Pancreas (tissue), 10 donors: ENCODE data around the gene PRIMPOL. TPM values are rescaled to one million over a fixed set of nuclear protein-coding genes. Genes with fewer than 3 reads are reported as not detected.
"Not testable (repeated sequence)": the region's sequence is repeated elsewhere in the genome, so short reads cannot be mapped to it uniquely, and the experiment has no call there.

Experiments
- ATAC-seq, 4 donors: fragments of 200-7000 bp; cut with Tn5 transposase; one replicate each; pipeline versions ENCODE4 v1.8.0 to v1.9.1; 2020; ENCODE audit warnings: mild to moderate bottlenecking in 4 of 4, moderate library complexity in 4 of 4
- DNase-seq, 6 donors: peaks; one replicate each; pipeline ENCODE4 v3.0.0-alpha.2; 2020
- FAIRE-seq: peaks from 2 replicates; lab custom pipeline; 2012; peaks lifted over from hg19 to GRCh38; lab: Jason Lieb, UNC
- H3K27ac ChIP-seq, 4 donors: fragments of 200-600 bp; sonication (generic); 1 replicate in 3 of 4; 2 replicates in 1 of 4; pipeline versions ENCODE4 v1.5.0 to v1.8.0; 2020
- H3K27me3 ChIP-seq, 4 donors: fragments of 200-600 bp; one replicate each; pipeline ENCODE4 v1.8.0; 2021
- H3K36me3 ChIP-seq, 3 donors: fragments of 200-600 bp; sonication (generic) in 1 of 3; one replicate each; pipeline versions ENCODE4 v1.5.0 to v1.8.0; 2020 to 2021
- H3K4me1 ChIP-seq, 3 donors: fragments of 200-600 bp; one replicate each; pipeline ENCODE4 v1.8.0; 2021
- H3K4me3 ChIP-seq, 4 donors: fragments of 200-600 bp; sonication (generic) in 2 of 4; one replicate each; pipeline versions ENCODE4 v1.5.0 to v1.8.0; 2020 to 2021
- H3K9me3 ChIP-seq, 4 donors: fragments of 200-600 bp; one replicate each; pipeline ENCODE4 v1.8.0; 2021
- WGBS, 2 donors: extraction: QIAGEN DNeasy Blood & Tissue Kit; methylation state at CpG; one replicate each; pipeline ENCODE4 v1.1.7; 2013; 5-methylcytosine and 5-hydroxymethylcytosine counted together
- intact Hi-C, 3 donors: fragments of 100-400 bp; cut with DNase I; formaldehyde crosslinking; loops; one replicate each; pipeline versions ENCODE4 v1.11.1 to v1.14.2; 2022
- polyA plus RNA-seq, 2 donors: library from polyadenylated mRNA; stranded (reverse); fragments of 200-250 nt; gene quantifications; one replicate each; pipeline ENCODE4 v1.2.3, GENCODE V29; 2013
- total RNA-seq, 6 donors: library from RNA; stranded (reverse); fragmentation: NEBNext Ultra II Directional in 4 of 6; extraction: Animal tissue kit (Norgen Biotek cat#: 25700) in 4 of 6; gene quantifications; one replicate each; pipeline versions ENCODE4 v1.2.1 to v1.2.4, GENCODE V29; 2021 to 2023
- TF ChIP-seq, protein P1 (sequence below), 4 donors: fragments of 200-600 bp; sonication (generic) in 3 of 4; IDR thresholded peaks; one replicate each; pipeline versions ENCODE4 v1.5.0 to v1.8.0; 2021; ENCODE audit warnings: antibody characterized with exemption in 4 of 4
- donor health status: healthy with polysubstance abuse.
- donor health status: DM: no; HTN: no; CAD: no; lungs with moderate emphysema.
- donor health status: DM: no; HTN: no; CAD: no.
- donor health status: control.
- donor health status: control.
- donor health status: Bipolar disorder and iron deficiency.
- donor health status: DM: yes; HTN: yes; CAD: no.
- donor health status: DM: no; HTN: no; CAD: no.
- donor health status: DM: no; HTN: no; CAD: no.
- donor health status: DM: yes; HTN: yes; CAD: no.

PRIMPOL gene
- total and polyA plus RNA-seq, 8 donors: 3.3 to 22.8 (median 6.3) TPM

DNA sequence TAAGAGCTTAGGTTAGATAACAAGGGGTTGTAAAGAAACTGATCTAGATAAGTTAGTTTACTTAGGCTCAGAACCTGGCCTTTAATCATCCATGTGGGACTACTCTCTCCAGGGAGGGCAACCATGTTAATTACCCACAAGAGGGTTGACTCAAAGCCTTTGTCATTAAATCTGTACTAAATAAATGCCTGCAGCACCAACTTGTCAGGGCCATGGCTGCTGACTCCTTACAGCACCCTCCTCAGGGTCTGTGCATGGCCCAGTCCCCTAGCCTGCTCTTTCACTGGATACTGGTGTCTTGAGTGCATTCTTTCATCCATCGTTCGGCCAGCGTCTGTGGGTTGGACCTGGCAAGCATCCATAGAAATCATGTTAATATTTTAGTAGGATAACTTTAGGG is 35.0 kb upstream of the PRIMPOL start:
- WGBS, 2 donors: 88 to 95% methylated on average over 3 of the region's 3 CpGs
- no peak overlapping the region for H3K27ac ChIP-seq
- intact Hi-C loops: no loop called here
- H3K4me3 ChIP-seq: no peak overlapping the region
- no peaks in the 10 kb centered on the region for H3K9me3 ChIP-seq
- H3K36me3 ChIP-seq: no peaks in the 10 kb centered on the region
- H3K4me1 ChIP-seq: no peaks in the 10 kb centered on the region
- ATAC-seq (no peak), DNase-seq (no peak), FAIRE-seq (no peak)
- TF ChIP-seq, protein P1, sequence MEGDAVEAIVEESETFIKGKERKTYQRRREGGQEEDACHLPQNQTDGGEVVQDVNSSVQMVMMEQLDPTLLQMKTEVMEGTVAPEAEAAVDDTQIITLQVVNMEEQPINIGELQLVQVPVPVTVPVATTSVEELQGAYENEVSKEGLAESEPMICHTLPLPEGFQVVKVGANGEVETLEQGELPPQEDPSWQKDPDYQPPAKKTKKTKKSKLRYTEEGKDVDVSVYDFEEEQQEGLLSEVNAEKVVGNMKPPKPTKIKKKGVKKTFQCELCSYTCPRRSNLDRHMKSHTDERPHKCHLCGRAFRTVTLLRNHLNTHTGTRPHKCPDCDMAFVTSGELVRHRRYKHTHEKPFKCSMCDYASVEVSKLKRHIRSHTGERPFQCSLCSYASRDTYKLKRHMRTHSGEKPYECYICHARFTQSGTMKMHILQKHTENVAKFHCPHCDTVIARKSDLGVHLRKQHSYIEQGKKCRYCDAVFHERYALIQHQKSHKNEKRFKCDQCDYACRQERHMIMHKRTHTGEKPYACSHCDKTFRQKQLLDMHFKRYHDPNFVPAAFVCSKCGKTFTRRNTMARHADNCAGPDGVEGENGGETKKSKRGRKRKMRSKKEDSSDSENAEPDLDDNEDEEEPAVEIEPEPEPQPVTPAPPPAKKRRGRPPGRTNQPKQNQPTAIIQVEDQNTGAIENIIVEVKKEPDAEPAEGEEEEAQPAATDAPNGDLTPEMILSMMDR (IDR thresholded peaks at IDR 0.05): no peak
- H3K27me3 ChIP-seq: no peaks in the 10 kb centered on the region

DNA sequence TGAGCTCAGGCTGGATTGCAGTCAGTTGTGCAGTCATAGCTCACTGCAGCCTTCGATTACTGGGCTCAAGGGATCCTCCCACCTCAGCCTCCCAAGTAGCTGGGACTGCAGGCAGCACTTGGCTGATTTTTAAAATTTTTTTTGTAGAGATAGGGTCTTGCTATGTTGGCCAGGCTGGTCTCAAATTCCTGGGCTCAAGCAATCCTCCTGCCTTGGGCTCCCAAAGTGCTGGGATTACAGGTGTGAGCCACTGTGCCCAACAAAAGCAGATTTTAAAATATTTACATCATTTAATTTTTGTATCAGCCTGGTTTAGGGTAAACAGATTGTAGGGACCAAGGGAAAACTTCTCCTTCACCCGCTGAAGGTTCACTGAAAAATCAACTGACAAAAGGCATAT is 33.4 kb upstream of the PRIMPOL start:
- H3K4me3 ChIP-seq, DNase-seq, H3K4me1 ChIP-seq, FAIRE-seq, H3K36me3 ChIP-seq, H3K9me3 ChIP-seq, ATAC-seq, H3K27me3 ChIP-seq, intact Hi-C loops, H3K27ac ChIP-seq: not testable (repeated sequence)
- 73 to 76% methylated on average over 2 of the region's 2 CpGs for WGBS, 2 donors

- no peak overlapping the region for H3K27ac ChIP-seq
- no peak overlapping the region for H3K4me3 ChIP-seq
- WGBS, 2 donors: 77 to 82% methylated on average over 12 of the region's 12 CpGs
- no peak for DNase-seq
- no peaks in the 10 kb centered on the region for H3K9me3 ChIP-seq
- intact Hi-C loops: no loop called here
- H3K27me3 ChIP-seq: no peaks in the 10 kb centered on the region
- no peaks in the 10 kb centered on the region for H3K36me3 ChIP-seq
- ATAC-seq: no peak
- FAIRE-seq: no peak
- no peaks in the 10 kb centered on the region for H3K4me1 ChIP-seq
- TF ChIP-seq, protein P1 (IDR thresholded peaks at IDR 0.05): no peak
Measured at GRCh38 chr4:184616633-184617551, 32.6 kb upstream of the PRIMPOL start.

DNA sequence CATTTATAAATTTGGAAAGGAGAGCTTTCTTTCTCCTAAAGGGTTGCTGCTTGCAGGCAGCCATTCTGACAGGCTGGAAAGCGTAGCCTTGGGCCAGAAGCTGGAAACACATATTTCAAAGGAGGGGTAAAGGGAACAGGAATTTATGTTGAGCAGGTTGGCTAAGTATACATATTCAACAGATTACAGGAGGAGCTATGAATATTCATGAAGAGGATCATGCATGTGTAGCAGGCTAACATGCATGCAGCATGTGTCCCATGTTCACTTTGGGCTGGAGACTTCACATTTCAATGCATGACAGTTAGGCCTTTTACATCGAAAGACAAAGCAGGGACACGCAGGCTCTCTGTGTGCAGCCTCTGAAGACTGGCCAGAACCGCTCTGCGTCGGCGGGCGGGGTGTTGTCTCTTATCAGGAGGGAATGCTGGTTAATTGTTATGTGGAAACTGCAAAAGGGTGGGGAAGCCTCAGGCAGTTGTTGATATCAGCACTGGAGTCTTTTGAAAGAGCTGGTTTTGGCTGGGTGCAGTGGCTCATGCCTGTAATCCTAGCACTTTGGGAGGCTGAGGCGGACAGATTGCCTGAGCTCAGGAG is 31.8 kb upstream of the PRIMPOL start:
- no peak overlapping the region for H3K27ac ChIP-seq
- FAIRE-seq (no peak), DNase-seq (no peak), ATAC-seq (no peak)
- TF ChIP-seq, protein P1 (IDR thresholded peaks at IDR 0.05): no peak
- intact Hi-C loops: no loop called here
- H3K27me3 ChIP-seq: no peaks in the 10 kb centered on the region
- no peaks in the 10 kb centered on the region for H3K9me3 ChIP-seq
- no peaks in the 10 kb centered on the region for H3K36me3 ChIP-seq
- WGBS, 2 donors: 77% methylated on average over 9 of the region's 9 CpGs
- no peaks in the 10 kb centered on the region for H3K4me1 ChIP-seq
- H3K4me3 ChIP-seq: no peak overlapping the region

DNA sequence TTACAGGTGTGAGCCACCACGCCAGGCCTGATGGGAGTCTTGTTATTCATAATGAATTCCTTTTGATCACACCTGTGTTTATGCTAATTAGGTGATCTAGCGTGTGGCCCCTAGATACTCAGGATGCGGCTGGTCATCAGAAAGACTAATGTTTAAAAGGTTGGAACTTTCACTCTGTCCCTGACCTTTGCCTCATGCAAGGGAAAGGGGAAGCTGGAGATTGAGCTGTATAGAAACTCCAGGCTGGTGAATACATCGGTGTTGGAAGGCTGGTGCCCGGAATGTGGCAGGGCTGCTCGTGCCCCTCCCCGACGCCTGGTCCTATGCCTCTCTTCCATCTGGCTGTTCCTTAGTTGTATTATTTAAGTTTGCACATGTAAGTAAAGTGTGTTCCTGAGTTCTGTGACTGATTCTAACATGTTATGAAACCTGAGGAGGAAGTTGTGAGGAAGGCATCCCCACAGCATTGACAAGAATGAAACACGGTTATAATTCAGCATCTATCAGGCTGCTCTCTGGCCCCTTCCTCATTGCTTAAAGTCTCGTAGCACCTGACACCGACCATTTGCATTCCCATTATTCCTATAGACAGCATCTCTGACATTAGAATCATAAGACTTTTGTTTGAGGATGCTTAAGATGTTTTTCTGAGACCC is 29.2 kb upstream of the PRIMPOL start:
- FAIRE-seq (no peak), ATAC-seq (no peak), DNase-seq (no peak)
- 89 to 90% methylated on average over 11 of the region's 11 CpGs for WGBS, 2 donors
- no peaks in the 10 kb centered on the region for H3K27me3 ChIP-seq
- no peaks in the 10 kb centered on the region for H3K36me3 ChIP-seq
- intact Hi-C loops: no loop called here
- TF ChIP-seq, protein P1 (IDR thresholded peaks at IDR 0.05): no peak
- no peaks in the 10 kb centered on the region for H3K4me1 ChIP-seq
- no peak overlapping the region for H3K4me3 ChIP-seq
- H3K9me3 ChIP-seq: no peaks in the 10 kb centered on the region
- H3K27ac ChIP-seq: no peak overlapping the region
